Middle frontal gyrus (tissue), 1 donor: ENCODE measurements around the gene DENND1A.

ENCODE experiments used
- DNase-seq: peaks from one replicate; pipeline ENCODE4 v3.0.0-alpha.2; 2015; ENCODE audit warnings: low spot score; ENCODE audit errors: extremely low spot score

DENND1A gene

GRCh38 chr9:123866497-123866896, 63.4 kb downstream of the DENND1A start:
- no peak for DNase-seq

GRCh38 chr9:123865226-123866000, 64.5 kb downstream of the DENND1A start:
- DNase-seq, result no peak

- DNase-seq, result no peak
Observed at GRCh38 chr9:123864251-123864650, 65.7 kb downstream of the DENND1A start.

- no peak for DNase-seq
Observed at GRCh38 chr9:123863164-123863855, 66.6 kb downstream of the DENND1A start.

- DNase-seq, result no peak
Observed at GRCh38 chr9:123861756-123862120, 68.2 kb downstream of the DENND1A start.

- no peak for DNase-seq
Observed at GRCh38 chr9:123861086-123861755, 68.7 kb downstream of the DENND1A start.

- DNase-seq, result no peak
Observed at GRCh38 chr9:123860603-123861002, 69.3 kb downstream of the DENND1A start.

GRCh38 chr9:123852403-123852802, 77.5 kb downstream of the DENND1A start:
- no peak for DNase-seq

GRCh38 chr9:123851851-123852250, 78.1 kb downstream of the DENND1A start:
- DNase-seq, result no peak

- no peak for DNase-seq
Observed at GRCh38 chr9:123848447-123849085, 81.4 kb downstream of the DENND1A start.

- DNase-seq, result no peak
Observed at GRCh38 chr9:123846966-123847365, 83.0 kb downstream of the DENND1A start.

- DNase-seq, result no peak
Observed at GRCh38 chr9:123843703-123844102, 86.2 kb downstream of the DENND1A start.

- DNase-seq, result no peak
Observed at GRCh38 chr9:123835821-123836220, 94.1 kb downstream of the DENND1A start.

- DNase-seq, result no peak
Observed at GRCh38 chr9:123834889-123835562, 94.9 kb downstream of the DENND1A start.

GRCh38 chr9:123834218-123834888, 95.6 kb downstream of the DENND1A start:
- DNase-seq, result no peak

GRCh38 chr9:123832858-123833650, 96.9 kb downstream of the DENND1A start:
- no peak for DNase-seq

- no peak for DNase-seq
Observed at GRCh38 chr9:123832176-123832575, 97.8 kb downstream of the DENND1A start.

- no peak for DNase-seq
Observed at GRCh38 chr9:123828449-123828848, 101.5 kb downstream of the DENND1A start.

GRCh38 chr9:123825342-123826060, 104.4 kb downstream of the DENND1A start:
- DNase-seq, result no peak
